Calu3 (cell line): Measurements from ENCODE around the gene CD44. TPM values are rescaled to one million over a fixed set of nuclear protein-coding genes. Genes with fewer than 3 reads are reported as not detected.
A peak's percentile ranks its signal among the peaks of the same experiment; 100 is the strongest.

ENCODE experiments used
- BruUV-seq: library from RNA; stranded (reverse); fragments of 400-500 nt; replicated peaks from 2 replicates; lab custom pipeline; 2021; lab: Mats Ljungman, UMichigan
- CTCF ChIA-PET: fragments of 300-600 bp; sonication (Branson Sonifier 250); formaldehyde crosslinking; loops from one replicate; lab custom pipeline; 2022; ENCODE audit warnings: antibody characterized with exemption; lab: Charles Lee
- DNase-seq: peaks from one replicate; pipeline ENCODE4 v3.0.0; 2022
- H3K27ac Mint-ChIP-seq: one replicate; pipeline ENCODE4 v1.8.0; 2022; ENCODE audit warnings: mixed read lengths; ENCODE audit not compliant: unreplicated experiment
- H3K27me3 Mint-ChIP-seq: one replicate; pipeline ENCODE4 v1.8.0; 2022; ENCODE audit warnings: mixed read lengths; ENCODE audit not compliant: unreplicated experiment
- H3K36me3 Mint-ChIP-seq: one replicate; pipeline ENCODE4 v1.8.0; 2022; ENCODE audit warnings: mild to moderate bottlenecking, moderate library complexity, mixed read lengths; ENCODE audit not compliant: insufficient read depth, unreplicated experiment
- H3K4me1 Mint-ChIP-seq: one replicate; pipeline ENCODE4 v1.8.0; 2022; ENCODE audit warnings: mild to moderate bottlenecking, low read depth, mixed read lengths; ENCODE audit not compliant: unreplicated experiment
- H3K4me3 Mint-ChIP-seq: one replicate; pipeline ENCODE4 v1.8.0; 2022; ENCODE audit warnings: mild to moderate bottlenecking, low read depth, moderate library complexity, mixed read lengths; ENCODE audit not compliant: unreplicated experiment
- H3K9me3 Mint-ChIP-seq: one replicate; pipeline ENCODE4 v1.8.0; 2022; ENCODE audit warnings: low read depth, mixed read lengths; ENCODE audit not compliant: unreplicated experiment
- intact Hi-C: fragments of 100-400 bp; cut with micrococcal nuclease; formaldehyde crosslinking; loops from one replicate; pipeline ENCODE4 v1.10.0; 2022; ENCODE audit not compliant: unreplicated experiment
- total RNA-seq: library from RNA; stranded (reverse); gene quantifications from 2 replicates; pipeline ENCODE4 v1.2.3, GENCODE V29; 2022
- TF ChIP-seq, protein P1 (sequence below): fragments of 200-600 bp; IDR thresholded peaks from one replicate; pipeline ENCODE4 v1.8.0; 2022; ENCODE audit warnings: antibody characterized with exemption; ENCODE audit not compliant: unreplicated experiment

The CD44 gene
- total RNA-seq, 1 experiment from 2014 or later = 1,189 TPM

GRCh38 chr11:35163209-35163608 is 24.2 kb downstream of the CD44 start:
- H3K9me3 Mint-ChIP-seq = no peaks in the 10 kb centered on the region
- intact Hi-C loops = no loop called here
- no peaks in the 10 kb centered on the region for H3K27me3 Mint-ChIP-seq
- H3K27ac Mint-ChIP-seq = peak overlapping the region; percentile 85
- CTCF ChIA-PET = interaction anchor here (0.9 to 1.5 kb wide), 6 partner anchors 10 to 158 kb away, joined by 3 to 15 read pairs (median 5); no protein-coding TSS in a partner anchor
- H3K36me3 Mint-ChIP-seq = peaks cover 80% of the 10 kb centered on the region
- DNase-seq = peak; percentile 43
- BruUV-seq = no TSS peak
- TF ChIP-seq, protein P1, sequence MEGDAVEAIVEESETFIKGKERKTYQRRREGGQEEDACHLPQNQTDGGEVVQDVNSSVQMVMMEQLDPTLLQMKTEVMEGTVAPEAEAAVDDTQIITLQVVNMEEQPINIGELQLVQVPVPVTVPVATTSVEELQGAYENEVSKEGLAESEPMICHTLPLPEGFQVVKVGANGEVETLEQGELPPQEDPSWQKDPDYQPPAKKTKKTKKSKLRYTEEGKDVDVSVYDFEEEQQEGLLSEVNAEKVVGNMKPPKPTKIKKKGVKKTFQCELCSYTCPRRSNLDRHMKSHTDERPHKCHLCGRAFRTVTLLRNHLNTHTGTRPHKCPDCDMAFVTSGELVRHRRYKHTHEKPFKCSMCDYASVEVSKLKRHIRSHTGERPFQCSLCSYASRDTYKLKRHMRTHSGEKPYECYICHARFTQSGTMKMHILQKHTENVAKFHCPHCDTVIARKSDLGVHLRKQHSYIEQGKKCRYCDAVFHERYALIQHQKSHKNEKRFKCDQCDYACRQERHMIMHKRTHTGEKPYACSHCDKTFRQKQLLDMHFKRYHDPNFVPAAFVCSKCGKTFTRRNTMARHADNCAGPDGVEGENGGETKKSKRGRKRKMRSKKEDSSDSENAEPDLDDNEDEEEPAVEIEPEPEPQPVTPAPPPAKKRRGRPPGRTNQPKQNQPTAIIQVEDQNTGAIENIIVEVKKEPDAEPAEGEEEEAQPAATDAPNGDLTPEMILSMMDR = no peak
- peak overlapping the region; percentile 46 for H3K4me3 Mint-ChIP-seq
- H3K4me1 Mint-ChIP-seq = peaks cover 98% of the 10 kb centered on the region

- H3K9me3 Mint-ChIP-seq = no peaks in the 10 kb centered on the region
- intact Hi-C loops = loop anchor here (2.0 kb wide), 2 partner anchors 19 to 155 kb away; no protein-coding TSS in a partner anchor
Measured at GRCh38 chr11:35163702-35164496, 24.9 kb downstream of the CD44 start.

DNA sequence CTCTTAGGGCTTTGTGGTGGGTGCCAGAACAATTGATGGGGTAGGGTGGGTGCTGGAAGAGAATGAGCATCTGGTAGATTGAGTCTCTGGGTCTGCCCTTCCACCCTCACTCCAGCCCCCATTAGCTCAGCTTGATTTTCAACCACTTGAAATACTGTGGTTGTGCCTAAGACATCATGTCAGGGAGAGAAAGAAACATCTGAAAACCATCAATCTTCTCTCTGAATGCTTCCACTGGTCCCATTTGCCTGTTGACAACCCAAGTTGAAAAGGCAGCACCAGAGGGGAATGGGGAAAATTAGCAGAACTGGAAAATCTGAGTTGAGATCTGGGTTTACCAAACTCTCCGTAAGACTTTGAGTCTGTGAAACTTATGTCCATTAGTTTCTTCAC is 26.1 kb downstream of the CD44 start:
- peak overlapping the region; percentile 51 for H3K4me3 Mint-ChIP-seq
- H3K27me3 Mint-ChIP-seq = no peaks in the 10 kb centered on the region
- no peaks in the 10 kb centered on the region for H3K9me3 Mint-ChIP-seq
- CTCF ChIA-PET = interaction anchor here (0.8 to 2.9 kb wide), 6 partner anchors 10 to 224 kb away, joined by 3 to 15 read pairs (median 6); no protein-coding TSS in a partner anchor
- peak overlapping the region; percentile 99 for H3K27ac Mint-ChIP-seq
- peaks cover 98% of the 10 kb centered on the region for H3K4me1 Mint-ChIP-seq
- TF ChIP-seq, protein P1 = no peak
- no peak for DNase-seq
- intact Hi-C loops = loop anchor here (2.0 kb wide), 2 partner anchors 20 to 156 kb away; no protein-coding TSS in a partner anchor
- BruUV-seq = no TSS peak
- peaks cover 78% of the 10 kb centered on the region for H3K36me3 Mint-ChIP-seq

More at GRCh38 chr11:35163702-35164496, 24.9 kb downstream of the CD44 start:
- Mint-ChIP-seq H3K27ac (peak overlapping the region; percentile 85), H3K36me3 (peaks cover 79% of the 10 kb centered on the region), H3K4me3 (peak overlapping the region; percentile 46), H3K4me1 (peaks cover 98% of the 10 kb centered on the region), H3K27me3 (no peaks in the 10 kb centered on the region)
- TF ChIP-seq, protein P1 = no peak
- CTCF ChIA-PET = interaction anchor here (0.5 to 1.5 kb wide), 8 partner anchors 10 to 158 kb away, joined by 3 to 15 read pairs (median 4); no protein-coding TSS in a partner anchor
- no TSS peak for BruUV-seq
- no peak for DNase-seq

DNA sequence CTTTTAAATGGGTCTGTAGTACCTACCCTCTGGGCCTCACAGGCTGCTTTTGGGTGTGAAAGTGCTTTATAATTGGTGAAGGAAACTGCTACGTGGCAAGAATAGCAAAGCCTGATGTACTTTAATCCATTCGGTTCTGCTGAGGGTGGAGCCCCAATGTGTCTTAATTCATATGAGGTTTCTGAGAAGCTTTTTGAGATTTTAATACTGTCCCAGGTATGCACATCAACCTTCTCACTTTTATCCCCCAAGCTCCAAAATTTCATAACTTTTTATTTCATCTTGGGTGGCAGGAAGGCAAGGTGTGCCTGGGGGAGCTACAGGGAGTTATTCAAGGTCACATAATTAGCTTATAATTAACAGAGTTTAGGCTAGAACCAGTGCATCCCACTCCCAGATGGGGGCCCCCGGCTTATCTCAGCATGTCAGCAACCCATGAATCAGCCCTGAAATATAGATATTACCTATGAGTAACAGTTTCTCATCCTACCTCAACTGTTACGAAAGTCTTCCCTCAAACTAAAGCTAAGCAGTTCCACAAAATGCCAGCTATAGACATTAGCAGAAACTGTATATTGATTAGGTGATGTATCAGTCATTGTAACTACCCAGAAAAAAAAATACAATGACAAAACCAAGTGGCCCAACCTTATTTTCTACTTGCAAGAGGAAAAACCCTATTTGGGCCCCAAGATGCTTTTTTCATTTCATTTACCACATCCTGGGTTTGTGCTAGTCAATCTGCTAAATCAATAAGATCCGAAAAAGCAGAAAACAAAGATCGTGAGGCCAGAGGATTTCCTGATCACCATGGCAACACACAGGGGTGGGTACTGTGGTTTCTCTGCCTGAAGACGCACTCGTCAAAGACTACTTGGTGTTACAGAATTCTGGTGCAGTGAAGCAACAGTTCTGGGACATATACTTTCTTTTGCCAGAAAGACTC is 26.7 kb downstream of the CD44 start:
- Mint-ChIP-seq H3K27ac (peak overlapping the region; percentile 99), H3K4me1 (peaks cover 98% of the 10 kb centered on the region), H3K36me3 (peaks cover 71% of the 10 kb centered on the region), H3K27me3 (no peaks in the 10 kb centered on the region), H3K9me3 (no peaks in the 10 kb centered on the region), H3K4me3 (peak overlapping the region; percentile 51)
- peak; percentile 70 for DNase-seq
- TF ChIP-seq, protein P1 = no peak
- intact Hi-C loops = loop anchor here (2.0 kb wide), 2 partner anchors 21 to 157 kb away; no protein-coding TSS in a partner anchor
- BruUV-seq = no TSS peak
- CTCF ChIA-PET = interaction anchor here (0.5 to 2.9 kb wide), 9 partner anchors 9 to 224 kb away, joined by 3 to 15 read pairs (median 5); no protein-coding TSS in a partner anchor
